Nephron (organoid): ENCODE measurements around the gene S100A6.
"Not testable (repeated sequence)": the region's sequence is repeated elsewhere in the genome, so short reads cannot be mapped to it uniquely, and the experiment has no call there.

ENCODE experiments used
- H3K27ac Mint-ChIP-seq, 3 experiments: 2 replicates each; pipeline ENCODE4 v1.8.0; 2020; ENCODE audit warnings: mixed read lengths in 3 of 3, mild to moderate bottlenecking in 2 of 3, moderate library complexity in 1 of 3
- H3K27me3 Mint-ChIP-seq: 2 replicates; pipeline ENCODE4 v1.8.0; 2021; ENCODE audit warnings: low read depth, mild to moderate bottlenecking, moderate library complexity, mixed read lengths
- H3K36me3 Mint-ChIP-seq: 2 replicates; pipeline ENCODE4 v1.8.0; 2020; ENCODE audit warnings: low read depth, mixed read lengths
- H3K4me1 Mint-ChIP-seq: 2 replicates; pipeline ENCODE4 v1.8.0; 2020; ENCODE audit warnings: mixed read lengths
- H3K4me3 Mint-ChIP-seq, 3 experiments: 2 replicates each; pipeline ENCODE4 v1.8.0; 2020; ENCODE audit warnings: mild to moderate bottlenecking in 3 of 3, mixed read lengths in 3 of 3, moderate library complexity in 2 of 3
- H3K9me3 Mint-ChIP-seq: 2 replicates; pipeline ENCODE4 v1.8.0; 2020; ENCODE audit warnings: mixed read lengths
- TF ChIP-seq, protein P1 (sequence below), 3 experiments: fragments of 200-600 bp; sonication (generic); IDR thresholded peaks; one replicate each; pipeline ENCODE4 v1.5.0; 2021; ENCODE audit warnings: antibody characterized with exemption in 3 of 3; ENCODE audit not compliant: unreplicated experiment in 3 of 3

The S100A6 gene

GRCh38 chr1:153578490-153578889 lies 42.7 kb upstream of the S100A6 start:
- Mint-ChIP-seq H3K9me3 (no peaks in the 10 kb centered on the region), H3K36me3 (no peaks in the 10 kb centered on the region), H3K27ac (no peak overlapping the region), H3K4me1 (no peaks in the 10 kb centered on the region), H3K27me3 (no peaks in the 10 kb centered on the region), H3K4me3 (no peak overlapping the region)
- TF ChIP-seq, protein P1, sequence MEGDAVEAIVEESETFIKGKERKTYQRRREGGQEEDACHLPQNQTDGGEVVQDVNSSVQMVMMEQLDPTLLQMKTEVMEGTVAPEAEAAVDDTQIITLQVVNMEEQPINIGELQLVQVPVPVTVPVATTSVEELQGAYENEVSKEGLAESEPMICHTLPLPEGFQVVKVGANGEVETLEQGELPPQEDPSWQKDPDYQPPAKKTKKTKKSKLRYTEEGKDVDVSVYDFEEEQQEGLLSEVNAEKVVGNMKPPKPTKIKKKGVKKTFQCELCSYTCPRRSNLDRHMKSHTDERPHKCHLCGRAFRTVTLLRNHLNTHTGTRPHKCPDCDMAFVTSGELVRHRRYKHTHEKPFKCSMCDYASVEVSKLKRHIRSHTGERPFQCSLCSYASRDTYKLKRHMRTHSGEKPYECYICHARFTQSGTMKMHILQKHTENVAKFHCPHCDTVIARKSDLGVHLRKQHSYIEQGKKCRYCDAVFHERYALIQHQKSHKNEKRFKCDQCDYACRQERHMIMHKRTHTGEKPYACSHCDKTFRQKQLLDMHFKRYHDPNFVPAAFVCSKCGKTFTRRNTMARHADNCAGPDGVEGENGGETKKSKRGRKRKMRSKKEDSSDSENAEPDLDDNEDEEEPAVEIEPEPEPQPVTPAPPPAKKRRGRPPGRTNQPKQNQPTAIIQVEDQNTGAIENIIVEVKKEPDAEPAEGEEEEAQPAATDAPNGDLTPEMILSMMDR (IDR thresholded peaks at IDR 0.05; ENCODE audit: unreplicated experiment in 3 of 3): no peak

DNA sequence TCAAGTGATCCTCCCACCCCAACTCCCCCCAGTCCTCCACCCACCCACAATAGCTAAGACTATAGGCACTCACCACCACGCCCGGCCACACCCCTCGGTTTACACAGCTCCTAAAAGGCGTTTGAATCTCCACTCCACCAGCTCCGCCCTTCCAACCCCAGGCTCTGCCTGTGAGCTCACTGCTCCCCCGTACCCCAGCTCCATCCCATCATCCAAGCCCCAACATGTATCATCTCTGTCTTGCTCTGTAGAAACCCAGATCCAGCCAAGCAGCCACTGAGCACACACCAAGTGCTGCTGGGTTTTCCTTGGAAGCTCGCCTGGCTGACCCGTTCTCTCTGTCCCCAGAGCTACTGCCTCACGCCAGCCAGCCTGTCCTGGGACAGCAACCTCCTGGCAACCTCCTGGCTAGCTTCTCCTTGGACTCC lies 41.8 kb upstream of the S100A6 start:
- TF ChIP-seq, protein P1 (IDR thresholded peaks at IDR 0.05; ENCODE audit: unreplicated experiment in 3 of 3): no peak
- Mint-ChIP-seq H3K9me3 (no peaks in the 10 kb centered on the region), H3K27me3 (no peaks in the 10 kb centered on the region), H3K4me1 (peaks cover 6% of the 10 kb centered on the region), H3K4me3 (no peak overlapping the region), H3K27ac (no peak overlapping the region), H3K36me3 (no peaks in the 10 kb centered on the region)

GRCh38 chr1:153577138-153577537 lies 41.3 kb upstream of the S100A6 start:
- no peaks in the 10 kb centered on the region for H3K9me3 Mint-ChIP-seq
- no peak overlapping the region for H3K27ac Mint-ChIP-seq
- no peaks in the 10 kb centered on the region for H3K27me3 Mint-ChIP-seq
- TF ChIP-seq, protein P1 (IDR thresholded peaks at IDR 0.05; ENCODE audit: unreplicated experiment in 3 of 3): no peak
- peaks cover 8% of the 10 kb centered on the region for H3K4me1 Mint-ChIP-seq
- no peaks in the 10 kb centered on the region for H3K36me3 Mint-ChIP-seq
- H3K4me3 Mint-ChIP-seq: no peak overlapping the region

DNA sequence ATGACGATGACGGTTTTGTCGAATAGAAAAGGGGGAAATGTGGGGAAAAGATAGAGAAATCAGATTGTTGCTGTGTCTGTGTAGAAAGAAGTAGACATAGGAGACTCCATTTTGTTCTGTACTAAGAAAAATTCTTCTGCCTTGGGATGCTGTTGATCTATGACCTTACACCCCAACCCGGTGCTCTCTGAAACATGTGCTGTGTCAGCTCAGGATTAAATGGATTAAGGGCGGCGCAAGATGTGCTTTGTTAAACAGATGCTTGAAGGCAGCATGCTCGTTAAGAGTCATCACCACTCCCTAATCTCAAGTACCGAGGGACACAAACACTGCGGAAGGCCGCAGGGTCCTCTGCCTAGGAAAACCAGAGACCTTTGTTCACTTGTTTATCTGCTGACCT lies 39.7 kb upstream of the S100A6 start:
- H3K9me3 Mint-ChIP-seq, H3K36me3 Mint-ChIP-seq, H3K27me3 Mint-ChIP-seq, H3K4me1 Mint-ChIP-seq, H3K27ac Mint-ChIP-seq, H3K4me3 Mint-ChIP-seq: not testable (repeated sequence)

GRCh38 chr1:153575081-153575491 lies 39.3 kb upstream of the S100A6 start:
- H3K9me3 Mint-ChIP-seq, H3K27ac Mint-ChIP-seq, H3K36me3 Mint-ChIP-seq, H3K4me1 Mint-ChIP-seq, H3K27me3 Mint-ChIP-seq, H3K4me3 Mint-ChIP-seq: not testable (repeated sequence)

- Mint-ChIP-seq H3K36me3 (no peaks in the 10 kb centered on the region), H3K27ac (no peak overlapping the region), H3K4me1 (peaks cover 22% of the 10 kb centered on the region), H3K27me3 (peaks cover 3% of the 10 kb centered on the region), H3K4me3 (no peak overlapping the region), H3K9me3 (no peaks in the 10 kb centered on the region)
- TF ChIP-seq, protein P1 (IDR thresholded peaks at IDR 0.05; ENCODE audit: unreplicated experiment in 3 of 3): no peak
These were observed 37.6 kb upstream of the S100A6 start for GRCh38 chr1:153573351-153573750.

- no peaks in the 10 kb centered on the region for H3K36me3 Mint-ChIP-seq
- TF ChIP-seq, protein P1 (IDR thresholded peaks at IDR 0.05; ENCODE audit: unreplicated experiment in 3 of 3): peak; percentile 66 to 75 (median 67)
- H3K27me3 Mint-ChIP-seq: peaks cover 3% of the 10 kb centered on the region
- H3K4me1 Mint-ChIP-seq: peaks cover 29% of the 10 kb centered on the region
- peak overlapping the region in 2 of 3 experiments; percentile 22 to 58 for H3K27ac Mint-ChIP-seq
- H3K4me3 Mint-ChIP-seq: no peak overlapping the region
- H3K9me3 Mint-ChIP-seq: no peaks in the 10 kb centered on the region
These were observed 36.8 kb upstream of the S100A6 start for GRCh38 chr1:153572569-153573015.
